NCI-H82 treated with DMSO at 0.1 percent for 48 hours (cell line): Measurements from ENCODE around the gene CFAP91.

Source experiments
- DNase-seq: peaks from one replicate; lab custom pipeline; 2025; ENCODE audit not compliant: unreplicated experiment; lab: John Stamatoyannopoulos, UW

CFAP91 gene

GRCh38 chr3:119702530-119703527, at the start of gene CFAP91:
Gene CFAP91 (plus strand): TSS chr3:119703022. CDS start chr3:119703099, 77 bp downstream.
- no peak for DNase-seq

- DNase-seq: no peak
Observed at GRCh38 chr3:119653876-119654275, 48.9 kb upstream of the CFAP91 start.

- no peak for DNase-seq
Observed at GRCh38 chr3:119657887-119658702, 44.7 kb upstream of the CFAP91 start.

GRCh38 chr3:119658994-119659393, 43.8 kb upstream of the CFAP91 start:
- no peak for DNase-seq

GRCh38 chr3:119659606-119660291, 43.1 kb upstream of the CFAP91 start:
- DNase-seq: no peak

- DNase-seq: no peak
Observed at GRCh38 chr3:119660474-119661440, 42.1 kb upstream of the CFAP91 start, which contains the start of gene POPDC2. Gene POPDC2 (minus strand): TSS chr3:119660589. CDS start chr3:119660423, 166 bp downstream.

GRCh38 chr3:119662604-119663373, 40.0 kb upstream of the CFAP91 start:
- no peak for DNase-seq

- DNase-seq: no peak
Observed at GRCh38 chr3:119663885-119664284, 38.9 kb upstream of the CFAP91 start.

- DNase-seq: no peak
Observed at GRCh38 chr3:119664370-119664769, 38.5 kb upstream of the CFAP91 start.

GRCh38 chr3:119664850-119665379, 37.9 kb upstream of the CFAP91 start:
- no peak for DNase-seq

GRCh38 chr3:119665954-119666559, 36.8 kb upstream of the CFAP91 start:
- DNase-seq: no peak

- DNase-seq: no peak
Observed at GRCh38 chr3:119669906-119670570, 32.8 kb upstream of the CFAP91 start.

GRCh38 chr3:119672776-119673175, 30.0 kb upstream of the CFAP91 start:
- DNase-seq: no peak

- no peak for DNase-seq
Observed at GRCh38 chr3:119673875-119674274, 28.9 kb upstream of the CFAP91 start.

GRCh38 chr3:119675188-119675874, 27.5 kb upstream of the CFAP91 start:
- no peak for DNase-seq

- peak; percentile 81 for DNase-seq
Observed at GRCh38 chr3:119676020-119676419, 26.8 kb upstream of the CFAP91 start.
